Testis (tissue), 3 donors: ENCODE data around the gene SDCCAG8. TPM values are rescaled to one million over a fixed set of nuclear protein-coding genes. Genes with fewer than 3 reads are reported as not detected.

Experiments used
- DNase-seq: peaks from one replicate; pipeline ENCODE4 v3.0.0-alpha.2; 2019
- H3K27ac ChIP-seq, 2 donors: fragments of 200-600 bp; sonication (generic); one replicate each; pipeline ENCODE4 v1.5.1; 2019
- H3K27me3 ChIP-seq: fragments of 200-600 bp; sonication (generic); one replicate; pipeline ENCODE4 v1.5.1; 2019
- H3K36me3 ChIP-seq: fragments of 200-600 bp; sonication (generic); one replicate; pipeline ENCODE4 v1.5.1; 2017; ENCODE audit warnings: low read depth; ENCODE audit errors: missing control alignments
- H3K4me1 ChIP-seq: fragments of 200-600 bp; sonication (generic); one replicate; pipeline ENCODE4 v1.5.1; 2019
- H3K4me3 ChIP-seq, 2 donors: fragments of 200-600 bp; sonication (generic); one replicate each; pipeline ENCODE4 v1.5.1; 2017 to 2019
- H3K9me3 ChIP-seq: fragments of 200-600 bp; sonication (generic); one replicate; pipeline ENCODE4 v1.5.1; 2017
- POLR2A ChIP-seq: fragments of 450-650 bp; IDR thresholded peaks from one replicate; pipeline ENCODE4 v1.6.1; 2017; ENCODE audit warnings: antibody characterized with exemption, mild to moderate bottlenecking, moderate library complexity
- WGBS, 2 donors: methylation state at CpG; one replicate each; pipeline ENCODE4 v1.1.5; 2018; 5-methylcytosine and 5-hydroxymethylcytosine counted together
- intact Hi-C: fragments of 100-400 bp; cut with DNase I; formaldehyde crosslinking; loops from one replicate; pipeline ENCODE4 v1.15.1; 2023; ENCODE audit warnings: low total_unique reads
- polyA plus RNA-seq: library from polyadenylated mRNA; stranded (reverse); fragments of 350-450 nt; fragmentation: Illumina TruSeq; extraction: RNeasy Lipid Tissue Mini Kit (QIAGEN cat#74804); gene quantifications from one replicate; pipeline ENCODE4 v1.2.3, GENCODE V29; 2014; ENCODE audit warnings: low read depth, low replicate concordance; ENCODE audit not compliant: insufficient read depth
- total RNA-seq, 2 donors: library from RNA; depleted of rRNA; stranded (reverse); fragments of >200 nt; gene quantifications; one replicate each; pipeline ENCODE4 v1.2.3, GENCODE V29; 2016
- TF ChIP-seq, protein P1 (sequence below), 3 experiments: fragments of 450-650 bp in 2 of 3; fragments of 200-600 bp in 1 of 3; sonication (generic) in 1 of 3; IDR thresholded peaks; one replicate each; pipeline ENCODE4 v1.5.1; 2016 to 2019; ENCODE audit warnings: antibody characterized with exemption in 3 of 3, mild to moderate bottlenecking in 2 of 3, moderate library complexity in 1 of 3

Gene SDCCAG8
- total and polyA plus RNA-seq, 3 donors from 2014 or later = 21.9 to 45.4 (median 40.6) TPM

DNA sequence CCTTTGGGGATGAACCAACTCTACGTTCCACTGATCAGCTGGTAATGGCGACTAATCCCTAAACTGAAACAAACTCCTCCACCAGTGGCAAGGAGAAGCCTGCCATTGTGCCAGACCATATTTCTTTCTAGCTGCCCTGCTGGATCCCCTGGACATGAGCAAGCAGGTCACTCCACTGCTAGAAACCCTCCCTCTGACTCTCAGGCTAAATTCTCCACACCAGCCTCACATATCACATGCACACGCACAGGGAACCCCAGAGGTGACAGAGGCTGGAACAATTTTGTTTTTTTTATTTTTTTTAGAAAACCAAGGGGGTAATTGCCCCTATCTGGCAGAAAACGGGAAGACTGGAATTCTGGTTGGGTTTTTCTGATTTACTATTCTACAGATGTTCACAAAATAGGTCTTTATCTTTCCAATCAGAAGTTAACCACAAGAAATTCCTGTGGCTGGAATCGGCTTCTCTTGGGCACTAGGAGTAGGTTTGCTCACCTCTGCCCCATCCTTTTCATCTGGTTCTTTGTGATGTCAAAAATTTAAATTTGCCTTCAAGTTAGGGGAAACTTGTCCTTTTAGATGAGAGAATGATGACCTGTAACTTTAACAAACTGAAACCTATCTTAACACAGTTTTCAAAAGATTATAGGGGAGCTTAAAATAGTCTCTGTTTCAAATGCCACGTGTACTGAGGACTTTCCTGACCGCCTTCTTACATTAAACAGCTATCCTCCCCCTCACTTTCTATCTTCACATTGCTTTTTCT is 258.1 kb downstream of the SDCCAG8 start:
- no peak for DNase-seq
- TF ChIP-seq, protein P1, sequence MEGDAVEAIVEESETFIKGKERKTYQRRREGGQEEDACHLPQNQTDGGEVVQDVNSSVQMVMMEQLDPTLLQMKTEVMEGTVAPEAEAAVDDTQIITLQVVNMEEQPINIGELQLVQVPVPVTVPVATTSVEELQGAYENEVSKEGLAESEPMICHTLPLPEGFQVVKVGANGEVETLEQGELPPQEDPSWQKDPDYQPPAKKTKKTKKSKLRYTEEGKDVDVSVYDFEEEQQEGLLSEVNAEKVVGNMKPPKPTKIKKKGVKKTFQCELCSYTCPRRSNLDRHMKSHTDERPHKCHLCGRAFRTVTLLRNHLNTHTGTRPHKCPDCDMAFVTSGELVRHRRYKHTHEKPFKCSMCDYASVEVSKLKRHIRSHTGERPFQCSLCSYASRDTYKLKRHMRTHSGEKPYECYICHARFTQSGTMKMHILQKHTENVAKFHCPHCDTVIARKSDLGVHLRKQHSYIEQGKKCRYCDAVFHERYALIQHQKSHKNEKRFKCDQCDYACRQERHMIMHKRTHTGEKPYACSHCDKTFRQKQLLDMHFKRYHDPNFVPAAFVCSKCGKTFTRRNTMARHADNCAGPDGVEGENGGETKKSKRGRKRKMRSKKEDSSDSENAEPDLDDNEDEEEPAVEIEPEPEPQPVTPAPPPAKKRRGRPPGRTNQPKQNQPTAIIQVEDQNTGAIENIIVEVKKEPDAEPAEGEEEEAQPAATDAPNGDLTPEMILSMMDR (IDR thresholded peaks at IDR 0.05) = no peak
- TF ChIP-seq POLR2A = no peak
- Histone ChIP-seq H3K36me3 (no peaks in the 10 kb centered on the region), H3K4me1 (no peaks in the 10 kb centered on the region), H3K4me3 (no peak overlapping the region), H3K9me3 (no peaks in the 10 kb centered on the region), H3K27me3 (no peaks in the 10 kb centered on the region), H3K27ac (no peak overlapping the region)
- WGBS, 2 donors = 75 to 76% methylated on average over 7 of the region's 7 CpGs
- intact Hi-C loops = no loop called here

DNA sequence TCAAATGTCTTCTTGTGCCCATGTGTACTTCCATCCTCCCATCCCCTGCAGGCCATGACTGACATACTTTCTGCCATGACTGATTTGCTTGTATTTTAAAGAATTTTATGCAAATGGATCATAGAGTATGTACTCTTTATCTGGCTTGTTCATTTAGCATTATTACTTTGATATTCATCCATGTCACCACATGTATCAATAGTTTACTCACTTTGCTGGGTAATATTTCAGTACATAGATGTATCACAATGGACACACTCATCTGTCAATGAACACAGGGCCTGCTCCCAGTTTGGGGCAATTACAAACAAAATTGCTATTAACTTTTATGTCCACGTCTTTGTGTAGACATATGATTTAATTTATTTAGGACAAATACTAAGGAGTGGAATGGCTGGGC is 259.1 kb downstream of the SDCCAG8 start:
- Histone ChIP-seq H3K27me3 (no peaks in the 10 kb centered on the region), H3K27ac (no peak overlapping the region), H3K4me1 (no peaks in the 10 kb centered on the region), H3K36me3 (no peaks in the 10 kb centered on the region), H3K4me3 (no peak overlapping the region), H3K9me3 (no peaks in the 10 kb centered on the region)
- no peak for TF ChIP-seq POLR2A
- TF ChIP-seq, protein P1 (IDR thresholded peaks at IDR 0.05) = no peak
- WGBS, 2 donors = 93 to 98% methylated on average over 1 of the region's 1 CpG
- no peak for DNase-seq
- intact Hi-C loops = no loop called here

DNA sequence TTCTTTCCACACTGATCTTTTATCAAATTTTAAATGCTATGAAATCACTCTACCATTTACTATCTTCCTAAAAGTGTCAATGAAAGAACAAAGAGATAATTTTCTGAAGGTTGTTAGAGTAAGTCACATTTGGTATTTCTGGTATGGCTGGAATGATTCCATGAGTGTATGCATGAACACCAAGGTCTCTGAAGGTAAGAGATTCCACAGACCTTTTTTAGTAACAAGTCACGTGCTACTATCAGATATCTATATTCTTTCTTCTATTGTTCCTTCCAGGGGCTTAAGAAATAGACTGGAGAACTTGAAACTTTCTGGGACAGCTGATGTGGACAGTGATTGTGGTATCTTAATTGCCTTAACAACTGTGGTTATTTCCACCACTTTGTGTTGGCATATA is 265.0 kb downstream of the SDCCAG8 start:
- no peaks in the 10 kb centered on the region for H3K9me3 ChIP-seq
- H3K27ac ChIP-seq = no peak overlapping the region
- H3K4me3 ChIP-seq = no peak overlapping the region
- 61 to 67% methylated on average over 1 of the region's 1 CpG for WGBS, 2 donors
- no peaks in the 10 kb centered on the region for H3K4me1 ChIP-seq
- no peak for DNase-seq
- no peaks in the 10 kb centered on the region for H3K36me3 ChIP-seq
- intact Hi-C loops = no loop called here
- TF ChIP-seq, protein P1 (IDR thresholded peaks at IDR 0.05) = no peak
- TF ChIP-seq POLR2A = no peak
- H3K27me3 ChIP-seq = no peaks in the 10 kb centered on the region

DNA sequence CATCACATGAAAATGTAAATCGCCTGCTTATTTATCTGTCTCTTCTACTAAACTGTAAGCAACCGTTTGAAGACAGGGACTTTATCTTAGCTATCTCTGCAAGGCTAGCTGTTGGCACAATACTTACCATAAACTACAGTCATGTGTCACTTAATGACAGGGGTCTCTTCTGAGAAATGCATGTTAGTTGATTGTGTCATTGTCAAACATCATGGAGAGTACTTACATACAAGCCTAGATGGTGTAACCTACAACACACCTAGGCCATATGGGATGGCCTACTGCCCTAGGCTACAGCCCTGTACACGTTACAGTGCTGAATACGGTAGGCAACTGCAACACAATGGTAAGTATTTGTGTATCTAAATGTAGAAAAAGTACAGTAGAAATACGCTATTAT is 267.9 kb downstream of the SDCCAG8 start:
- Histone ChIP-seq H3K4me3 (no peak overlapping the region), H3K4me1 (no peaks in the 10 kb centered on the region), H3K9me3 (no peaks in the 10 kb centered on the region), H3K27ac (no peak overlapping the region), H3K27me3 (no peaks in the 10 kb centered on the region), H3K36me3 (no peaks in the 10 kb centered on the region)
- TF ChIP-seq, protein P1 (IDR thresholded peaks at IDR 0.05) = no peak
- no peak for TF ChIP-seq POLR2A
- WGBS, 2 donors = 87 to 93% methylated on average over 5 of the region's 5 CpGs
- intact Hi-C loops = no loop called here
- no peak for DNase-seq

DNA sequence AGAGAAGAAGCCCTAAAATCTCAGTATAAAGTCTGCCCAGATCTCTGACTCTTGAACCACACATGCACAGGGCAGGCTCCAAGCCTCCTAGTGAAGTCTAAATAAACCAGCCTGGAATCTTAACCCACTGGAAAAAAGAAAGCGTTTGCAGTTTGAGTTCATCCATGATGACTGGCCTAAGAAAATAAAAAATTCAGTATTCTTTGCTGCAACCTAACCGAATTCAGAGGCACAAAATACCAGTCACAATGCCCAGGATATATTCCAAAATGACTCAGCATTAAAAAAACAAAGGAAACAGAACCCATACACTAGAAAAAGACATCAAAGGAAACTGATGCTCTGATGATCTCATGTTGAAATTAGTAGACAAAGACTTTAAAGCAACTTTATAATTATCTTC is 269.2 kb downstream of the SDCCAG8 start:
- WGBS, 2 donors = 71 to 93% methylated on average over 2 of the region's 2 CpGs
- TF ChIP-seq POLR2A = no peak
- TF ChIP-seq, protein P1 (IDR thresholded peaks at IDR 0.05) = no peak
- intact Hi-C loops = no loop called here
- H3K36me3 ChIP-seq = no peaks in the 10 kb centered on the region
- no peaks in the 10 kb centered on the region for H3K9me3 ChIP-seq
- DNase-seq = no peak
- H3K27me3 ChIP-seq = no peaks in the 10 kb centered on the region
- no peaks in the 10 kb centered on the region for H3K4me1 ChIP-seq
- H3K27ac ChIP-seq = no peak overlapping the region
- no peak overlapping the region for H3K4me3 ChIP-seq
